HepG2 (cell line): ENCODE data around the gene SAMD4A. TPM values are rescaled to one million over a fixed set of nuclear protein-coding genes. Genes with fewer than 3 reads are reported as not detected.
A peak's percentile ranks its signal among the peaks of the same experiment; 100 is the strongest.

Experiments
- ARID3A ChIP-seq: IDR thresholded peaks from 2 replicates; pipeline ENCODE4 v1.6.1; 2012; ENCODE audit warnings: low read depth, low read length, improper control_type of control experiment
- DMTF1 ChIP-seq: sonication (generic); formaldehyde crosslinking; IDR thresholded peaks from 2 replicates; pipeline ENCODE4 v1.4.0; 2020; ENCODE audit warnings: mild to moderate bottlenecking, missing genetic modification reagents
- FOXK1 ChIP-seq: sonication (generic); formaldehyde crosslinking; IDR thresholded peaks from 2 replicates; pipeline ENCODE4 v1.4.0; 2020; ENCODE audit warnings: low read depth, missing genetic modification reagents, borderline replicate concordance
- GATAD2A ChIP-seq: IDR thresholded peaks from 2 replicates; pipeline ENCODE4 v1.6.1; 2016
- HMGXB3 ChIP-seq: sonication (generic); formaldehyde crosslinking; IDR thresholded peaks from 2 replicates; pipeline ENCODE4 v1.4.0; 2020; ENCODE audit warnings: missing genetic modification reagents, borderline replicate concordance
- HMGXB4 ChIP-seq, 2 experiments: sonication (generic) in 1 of 2; formaldehyde crosslinking in 1 of 2; IDR thresholded peaks; 2 replicates each; pipeline versions ENCODE4 v1.4.0 to v1.6.1; 2018 to 2020; ENCODE audit warnings: missing genetic modification reagents in 2 of 2, borderline replicate concordance in 1 of 2, low read depth in 1 of 2, mild to moderate bottlenecking in 1 of 2, missing biosample characterization in 1 of 2
- NCOA2 ChIP-seq: sonication (generic); formaldehyde crosslinking; IDR thresholded peaks from 2 replicates; pipeline ENCODE4 v1.8.0; 2022; ENCODE audit warnings: inconsistent platforms
- NCOR1 ChIP-seq: fragments of 200-600 bp; sonication (generic); IDR thresholded peaks from 2 replicates; pipeline ENCODE4 v1.7.0; 2017; ENCODE audit warnings: antibody characterized with exemption, low read length, borderline replicate concordance
- RBFOX2 ChIP-seq: fragments of 200-400 bp; formaldehyde crosslinking; IDR thresholded peaks from 2 replicates; pipeline ENCODE4 v1.6.1; 2017; ENCODE audit warnings: low read depth, mild to moderate bottlenecking, low read length
- SMAD3 ChIP-seq: sonication (generic); formaldehyde crosslinking; IDR thresholded peaks from 2 replicates; pipeline ENCODE4 v1.4.0; 2020; ENCODE audit warnings: missing genetic modification reagents
- XRCC5 ChIP-seq: fragments of 200-400 bp; formaldehyde crosslinking; optimal IDR thresholded peaks from 2 replicates; pipeline ENCODE3; 2017; ENCODE audit warnings: mild to moderate bottlenecking, low read length
- ZBTB20 ChIP-seq: sonication (generic); formaldehyde crosslinking; IDR thresholded peaks from 2 replicates; pipeline ENCODE4 v1.8.1; 2023; ENCODE audit warnings: missing genetic modification reagents, low read depth, mild to moderate bottlenecking, borderline replicate concordance
- ZC3H13 ChIP-seq: sonication (generic); formaldehyde crosslinking; IDR thresholded peaks from 2 replicates; pipeline ENCODE4 v1.8.1; 2023; ENCODE audit warnings: mild to moderate bottlenecking, missing genetic modification reagents, moderate library complexity
- ZFY ChIP-seq: sonication (generic); formaldehyde crosslinking; IDR thresholded peaks from 2 replicates; pipeline ENCODE4 v1.4.0; 2020; ENCODE audit warnings: missing genetic modification reagents
- ZNF138 ChIP-seq: sonication (generic); formaldehyde crosslinking; IDR thresholded peaks from 2 replicates; pipeline ENCODE4 v1.5.0; 2020; ENCODE audit warnings: mild to moderate bottlenecking, low read depth, missing genetic modification reagents
- ZNF350 ChIP-seq: sonication (generic); formaldehyde crosslinking; IDR thresholded peaks from 2 replicates; pipeline ENCODE4 v1.4.0; 2020; ENCODE audit warnings: mild to moderate bottlenecking, low read depth, missing genetic modification reagents, borderline replicate concordance
- ZSCAN5A ChIP-seq: sonication (generic); formaldehyde crosslinking; IDR thresholded peaks from 2 replicates; pipeline ENCODE4 v1.8.0; 2022; ENCODE audit warnings: mild to moderate bottlenecking, missing genetic modification reagents, borderline replicate concordance
- polyA plus RNA-seq, 8 experiments: library from polyadenylated mRNA; depleted of rRNA in 3 of 8; stranded (reverse) in 7 of 8; unstranded in 1 of 8; fragments of >200 nt; fragmentation: Illumina TruSeq in 4 of 8; extraction: Trizol in 4 of 8; gene quantifications; 2 replicates each; pipeline versions ENCODE4 v1.2.1 to v1.2.3, GENCODE V29; 2011 to 2016; ENCODE audit warnings: low read depth in 4 of 8, missing spikeins in 1 of 8, mixed read lengths in 1 of 8; ENCODE audit not compliant: insufficient read depth in 1 of 8
- total RNA-seq, 5 experiments: library from RNA; depleted of rRNA; stranded (reverse); fragments of >200 nt; fragmentation: Illumina TruSeq; extraction: Trizol; gene quantifications; 2 replicates each; pipeline ENCODE4 v1.2.3, GENCODE V29; 2016; ENCODE audit warnings: low read depth in 1 of 5

SAMD4A gene
- total and polyA plus RNA-seq, 2 of the 13 experiments (the other 11 are each of a cell fraction or from before 2014, with no cell fraction given), result 11.8 to 13.0 TPM

- TF ChIP-seq HMGXB3 (peak; percentile 67; the same call in 1 of the 2 replicates), ARID3A (no peak), RBFOX2 (no peak), ZNF138 (CRISPR knock-in tag) (no peak), FOXK1 (peak; percentile 57; the same call in 1 of the 2 replicates), NCOA2 (CRISPR knock-in tag) (no peak; the same call in 1 of the 2 replicates), ZC3H13 (CRISPR knock-in tag) (no peak), SMAD3 (CRISPR knock-in tag) (no peak), XRCC5 (peak; percentile 7), NCOR1 (peak; percentile 76; the same call in 1 of the 2 replicates), ZNF350 (CRISPR knock-in tag) (peak; percentile 23; the same call in 1 of the 2 replicates), GATAD2A (CRISPR knock-in tag) (peak; percentile 23; the same call in 1 of the 2 replicates), DMTF1 (CRISPR knock-in tag) (no peak), ZFY (CRISPR knock-in tag) (no peak), ZBTB20 (CRISPR knock-in tag) (no peak), HMGXB4 (CRISPR knock-in tag; IDR thresholded peaks at IDR 0.05; ENCODE audit: borderline replicate concordance in 1 of 2, low read depth in 1 of 2) (peak; percentile 17 to 34; a peak in 3 of 4 replicates), ZSCAN5A (CRISPR knock-in tag) (no peak)
Measured at GRCh38 chr14:54565785-54566409, 1.0 kb upstream of the SAMD4A start (continued).
